ENCODE measurements around the gene RPL14.

Gene RPL14

GRCh38 chr3:40422861-40423260, 34.3 kb upstream of the RPL14 start:
- no peak for TF ChIP-seq POLR2AphosphoS5 (IDR thresholded peaks at IDR 0.05; ENCODE audit: low read depth, low read length)
- TF ChIP-seq REST (IDR thresholded peaks at IDR 0.05; ENCODE audit: insufficient read depth in 1 of 2, low read depth in 2 of 2, low read length in 2 of 2): no peak
- no peak for TF ChIP-seq TAF1 (IDR thresholded peaks at IDR 0.05; ENCODE audit: borderline replicate concordance, insufficient read depth, low read length)
- no peak for TF ChIP-seq SIN3A (IDR thresholded peaks at IDR 0.05; ENCODE audit: borderline replicate concordance, insufficient read depth, low read length)
- no peak for TF ChIP-seq FOXP2 (optimal IDR thresholded peaks at IDR 0.05; ENCODE audit: borderline replicate concordance, extremely low read depth, extremely low read length, insufficient read depth)

GRCh38 chr3:40427045-40427669, 30.0 kb upstream of the RPL14 start:
- TF ChIP-seq POLR2AphosphoS5 (IDR thresholded peaks at IDR 0.05; ENCODE audit: low read depth, low read length): no peak
- no peak for TF ChIP-seq TAF1 (IDR thresholded peaks at IDR 0.05; ENCODE audit: borderline replicate concordance, insufficient read depth, low read length)
- no peak for TF ChIP-seq SIN3A (IDR thresholded peaks at IDR 0.05; ENCODE audit: borderline replicate concordance, insufficient read depth, low read length)
- TF ChIP-seq FOXP2 (optimal IDR thresholded peaks at IDR 0.05; ENCODE audit: borderline replicate concordance, extremely low read depth, extremely low read length, insufficient read depth): no peak

DNA sequence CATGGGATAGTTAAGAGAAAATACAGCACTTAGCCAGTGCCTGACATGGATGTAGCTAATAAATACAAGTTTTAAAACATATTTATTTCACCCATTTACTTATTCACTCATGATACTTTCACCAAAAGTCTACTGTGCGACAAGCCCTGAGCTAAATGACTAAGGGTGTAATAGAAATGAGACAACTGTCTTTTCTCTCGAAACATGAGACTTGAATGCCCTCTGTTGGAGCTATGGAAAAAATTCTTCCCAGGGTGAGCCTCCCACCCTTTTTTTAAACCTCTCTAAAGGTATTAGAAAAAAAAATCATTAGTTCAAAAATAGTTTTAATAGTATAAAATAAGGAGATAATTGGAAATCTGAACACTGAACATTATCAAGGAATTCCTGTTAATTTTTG, 24.3 kb upstream of the RPL14 start:
- TF ChIP-seq FOXP2 (optimal IDR thresholded peaks at IDR 0.05; ENCODE audit: borderline replicate concordance, extremely low read depth, extremely low read length, insufficient read depth) (no peak), SIN3A (IDR thresholded peaks at IDR 0.05; ENCODE audit: borderline replicate concordance, insufficient read depth, low read length) (no peak), REST (IDR thresholded peaks at IDR 0.05; ENCODE audit: insufficient read depth in 1 of 2, low read depth in 2 of 2, low read length in 2 of 2) (no peak), TAF1 (IDR thresholded peaks at IDR 0.05; ENCODE audit: borderline replicate concordance, insufficient read depth, low read length) (no peak), POLR2AphosphoS5 (IDR thresholded peaks at IDR 0.05; ENCODE audit: low read depth, low read length) (no peak)

GRCh38 chr3:40437889-40438288, 19.2 kb upstream of the RPL14 start:
- no peak for TF ChIP-seq SIN3A (IDR thresholded peaks at IDR 0.05; ENCODE audit: borderline replicate concordance, insufficient read depth, low read length)
- TF ChIP-seq REST (IDR thresholded peaks at IDR 0.05; ENCODE audit: insufficient read depth in 1 of 2, low read depth in 2 of 2, low read length in 2 of 2): peak; percentile 35 to 86; a peak in 2 of 4 replicates
- TF ChIP-seq FOXP2 (optimal IDR thresholded peaks at IDR 0.05; ENCODE audit: borderline replicate concordance, extremely low read depth, extremely low read length, insufficient read depth): no peak

- no peak for TF ChIP-seq REST (IDR thresholded peaks at IDR 0.05; ENCODE audit: insufficient read depth in 1 of 2, low read depth in 2 of 2, low read length in 2 of 2)
These were observed 12.1 kb upstream of the RPL14 start for GRCh38 chr3:40445062-40445461.
